WTC11 (cell line): ENCODE results near the gene TSPAN17.

Experiments
- ESRRA ChIP-seq: sonication (generic); formaldehyde crosslinking; IDR thresholded peaks from 2 replicates; pipeline ENCODE4 v1.8.1; 2022; ENCODE audit warnings: mild to moderate bottlenecking, missing genetic modification reagents, borderline replicate concordance
- ETV6 ChIP-seq: sonication (generic); formaldehyde crosslinking; IDR thresholded peaks from 2 replicates; pipeline ENCODE4 v1.8.1; 2022; ENCODE audit warnings: mild to moderate bottlenecking, missing genetic modification reagents
- SP1 ChIP-seq: sonication (generic); formaldehyde crosslinking; conservative IDR thresholded peaks from 2 replicates; pipeline ENCODE4 v1.8.1; 2022; ENCODE audit warnings: missing genetic modification reagents
- TEAD1 ChIP-seq: sonication (generic); formaldehyde crosslinking; IDR thresholded peaks from 2 replicates; pipeline ENCODE4 v1.8.0; 2022; ENCODE audit warnings: mild to moderate bottlenecking, missing genetic modification reagents
- ZNF138 ChIP-seq: sonication (generic); formaldehyde crosslinking; conservative IDR thresholded peaks from 2 replicates; pipeline ENCODE4 v1.8.1; 2022; ENCODE audit warnings: mild to moderate bottlenecking, moderate library complexity, missing genetic modification reagents
- ZNF219 ChIP-seq: sonication (generic); formaldehyde crosslinking; IDR thresholded peaks from 2 replicates; pipeline ENCODE4 v1.8.0; 2023; ENCODE audit warnings: missing genetic modification reagents, mild to moderate bottlenecking, borderline replicate concordance
- TF ChIP-seq, protein P1 (sequence below): sonication (generic); formaldehyde crosslinking; IDR thresholded peaks from 2 replicates; pipeline ENCODE4 v1.8.1; 2023; ENCODE audit warnings: mild to moderate bottlenecking, missing genetic modification reagents
- TF ChIP-seq, protein P2 (sequence below): fragments of 200-600 bp; IDR thresholded peaks from 2 replicates; pipeline ENCODE4 v1.8.0; 2022; ENCODE audit warnings: antibody characterized with exemption
- TF ChIP-seq, protein P3 (sequence below): sonication (generic); formaldehyde crosslinking; IDR thresholded peaks from 2 replicates; pipeline ENCODE4 v1.8.0; 2022; ENCODE audit warnings: mild to moderate bottlenecking, missing genetic modification reagents
- TF ChIP-seq, protein P4 (sequence below): sonication (generic); formaldehyde crosslinking; IDR thresholded peaks from 2 replicates; pipeline ENCODE4 v1.8.1; 2023; ENCODE audit warnings: mild to moderate bottlenecking, moderate library complexity, missing genetic modification reagents

DNA sequence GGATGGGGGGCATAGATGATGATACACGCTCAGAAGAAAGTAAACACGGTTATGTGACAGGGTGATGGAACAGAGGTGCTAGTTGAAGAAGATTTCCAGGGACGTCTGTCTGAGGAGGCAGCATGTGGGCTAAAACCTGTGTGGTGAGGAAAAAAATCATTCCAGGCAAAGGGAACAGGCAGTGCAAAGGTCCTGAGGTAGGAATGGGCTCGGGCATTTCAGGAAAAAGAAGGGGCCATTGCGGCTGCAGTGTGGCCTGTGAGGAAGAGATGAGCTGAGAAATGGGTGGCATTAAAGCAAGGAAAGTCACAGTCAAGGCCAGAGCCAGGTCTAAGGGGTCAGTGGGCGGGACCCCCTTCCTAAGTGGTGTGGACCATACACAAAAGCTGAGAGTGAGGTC, 18.2 kb downstream of the TSPAN17 start:
- TF ChIP-seq, protein P1, sequence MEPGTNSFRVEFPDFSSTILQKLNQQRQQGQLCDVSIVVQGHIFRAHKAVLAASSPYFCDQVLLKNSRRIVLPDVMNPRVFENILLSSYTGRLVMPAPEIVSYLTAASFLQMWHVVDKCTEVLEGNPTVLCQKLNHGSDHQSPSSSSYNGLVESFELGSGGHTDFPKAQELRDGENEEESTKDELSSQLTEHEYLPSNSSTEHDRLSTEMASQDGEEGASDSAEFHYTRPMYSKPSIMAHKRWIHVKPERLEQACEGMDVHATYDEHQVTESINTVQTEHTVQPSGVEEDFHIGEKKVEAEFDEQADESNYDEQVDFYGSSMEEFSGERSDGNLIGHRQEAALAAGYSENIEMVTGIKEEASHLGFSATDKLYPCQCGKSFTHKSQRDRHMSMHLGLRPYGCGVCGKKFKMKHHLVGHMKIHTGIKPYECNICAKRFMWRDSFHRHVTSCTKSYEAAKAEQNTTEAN: no peak
- TF ChIP-seq, protein P2, sequence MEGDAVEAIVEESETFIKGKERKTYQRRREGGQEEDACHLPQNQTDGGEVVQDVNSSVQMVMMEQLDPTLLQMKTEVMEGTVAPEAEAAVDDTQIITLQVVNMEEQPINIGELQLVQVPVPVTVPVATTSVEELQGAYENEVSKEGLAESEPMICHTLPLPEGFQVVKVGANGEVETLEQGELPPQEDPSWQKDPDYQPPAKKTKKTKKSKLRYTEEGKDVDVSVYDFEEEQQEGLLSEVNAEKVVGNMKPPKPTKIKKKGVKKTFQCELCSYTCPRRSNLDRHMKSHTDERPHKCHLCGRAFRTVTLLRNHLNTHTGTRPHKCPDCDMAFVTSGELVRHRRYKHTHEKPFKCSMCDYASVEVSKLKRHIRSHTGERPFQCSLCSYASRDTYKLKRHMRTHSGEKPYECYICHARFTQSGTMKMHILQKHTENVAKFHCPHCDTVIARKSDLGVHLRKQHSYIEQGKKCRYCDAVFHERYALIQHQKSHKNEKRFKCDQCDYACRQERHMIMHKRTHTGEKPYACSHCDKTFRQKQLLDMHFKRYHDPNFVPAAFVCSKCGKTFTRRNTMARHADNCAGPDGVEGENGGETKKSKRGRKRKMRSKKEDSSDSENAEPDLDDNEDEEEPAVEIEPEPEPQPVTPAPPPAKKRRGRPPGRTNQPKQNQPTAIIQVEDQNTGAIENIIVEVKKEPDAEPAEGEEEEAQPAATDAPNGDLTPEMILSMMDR: no peak
- TF ChIP-seq ZNF219 (no peak), ETV6 (CRISPR knock-in tag) (no peak), TEAD1 (CRISPR knock-in tag) (no peak), ZNF138 (CRISPR knock-in tag) (no peak), SP1 (CRISPR knock-in tag) (no peak), ESRRA (CRISPR knock-in tag) (no peak)
- TF ChIP-seq, protein P3, sequence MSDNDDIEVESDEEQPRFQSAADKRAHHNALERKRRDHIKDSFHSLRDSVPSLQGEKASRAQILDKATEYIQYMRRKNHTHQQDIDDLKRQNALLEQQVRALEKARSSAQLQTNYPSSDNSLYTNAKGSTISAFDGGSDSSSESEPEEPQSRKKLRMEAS (CRISPR knock-in tag): no peak
- TF ChIP-seq, protein P4, sequence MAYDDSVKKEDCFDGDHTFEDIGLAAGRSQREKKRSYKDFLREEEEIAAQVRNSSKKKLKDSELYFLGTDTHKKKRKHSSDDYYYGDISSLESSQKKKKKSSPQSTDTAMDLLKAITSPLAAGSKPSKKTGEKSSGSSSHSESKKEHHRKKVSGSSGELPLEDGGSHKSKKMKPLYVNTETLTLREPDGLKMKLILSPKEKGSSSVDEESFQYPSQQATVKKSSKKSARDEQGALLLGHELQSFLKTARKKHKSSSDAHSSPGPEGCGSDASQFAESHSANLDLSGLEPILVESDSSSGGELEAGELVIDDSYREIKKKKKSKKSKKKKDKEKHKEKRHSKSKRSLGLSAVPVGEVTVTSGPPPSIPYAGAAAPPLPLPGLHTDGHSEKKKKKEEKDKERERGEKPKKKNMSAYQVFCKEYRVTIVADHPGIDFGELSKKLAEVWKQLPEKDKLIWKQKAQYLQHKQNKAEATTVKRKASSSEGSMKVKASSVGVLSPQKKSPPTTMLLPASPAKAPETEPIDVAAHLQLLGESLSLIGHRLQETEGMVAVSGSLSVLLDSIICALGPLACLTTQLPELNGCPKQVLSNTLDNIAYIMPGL: no peak
